ENCODE results near the gene SMIM15. TPM values are rescaled to one million over a fixed set of nuclear protein-coding genes. Genes with fewer than 3 reads are reported as not detected.

The SMIM15 gene
- total and polyA plus RNA-seq, 2 experiments from 2014 or later = 55.0 to 65.8 TPM

- H3K79me2 ChIP-seq = peaks cover 56% of the 10 kb centered on the region
- peaks cover 13% of the 10 kb centered on the region for H3K4me1 ChIP-seq (ENCODE audit: insufficient read depth)
These were observed 3.2 kb downstream of the SMIM15 start for GRCh38 chr5:61159070-61159469.

GRCh38 chr5:61151893-61152292 is 10.4 kb downstream of the SMIM15 start:
- no peaks in the 10 kb centered on the region for H3K36me3 ChIP-seq (replicated peaks; ENCODE audit: insufficient read depth, low read depth)
- H3K9me3 ChIP-seq (ENCODE audit: low read depth) = no peaks in the 10 kb centered on the region

More at GRCh38 chr5:61159070-61159469, 3.2 kb downstream of the SMIM15 start:
- Histone ChIP-seq H3K4me3 (no peak overlapping the region), H3K27me3 (no peaks in the 10 kb centered on the region), H2AFZ (no peak overlapping the region), H3K4me2 (no peak overlapping the region), H3K9me2 (replicated peaks; ENCODE audit: insufficient read depth) (no peaks in the 10 kb centered on the region), H3K36me3 (replicated peaks; ENCODE audit: insufficient read depth, low read depth) (no peaks in the 10 kb centered on the region), H3K9me3 (ENCODE audit: low read depth) (no peaks in the 10 kb centered on the region), H3K27ac (no peak overlapping the region), H4K20me1 (ENCODE audit: insufficient read depth, poor library complexity, severe bottlenecking) (peaks cover 3% of the 10 kb centered on the region)
- TF ChIP-seq EZH2 (IDR thresholded peaks at IDR 0.05; ENCODE audit: borderline replicate concordance) (no peak), EZH2phosphoT487 (IDR thresholded peaks at IDR 0.05; ENCODE audit: low read depth, severe bottlenecking, unreplicated experiment) (no peak), CTCF (IDR thresholded peaks at IDR 0.05; ENCODE audit: poor library complexity) (no peak)
- 97% methylated on average over 3 of the region's 3 CpGs for WGBS (ENCODE audit: low lambda C conversion rate, missing lambda C conversion rate)
- DNase-seq (ENCODE audit: low spot score) = no peak

GRCh38 chr5:61148515-61148914 is 13.8 kb downstream of the SMIM15 start:
- no peaks in the 10 kb centered on the region for H4K20me1 ChIP-seq (ENCODE audit: insufficient read depth, poor library complexity, severe bottlenecking)
- H3K9me3 ChIP-seq (ENCODE audit: low read depth) = no peaks in the 10 kb centered on the region
- H3K4me3 ChIP-seq = no peak overlapping the region
- no peak overlapping the region for H3K4me2 ChIP-seq
- H3K36me3 ChIP-seq (replicated peaks; ENCODE audit: insufficient read depth, low read depth) = no peaks in the 10 kb centered on the region
- no peak overlapping the region for H2AFZ ChIP-seq
- no peak for DNase-seq (ENCODE audit: low spot score)
- TF ChIP-seq EZH2phosphoT487 (IDR thresholded peaks at IDR 0.05; ENCODE audit: low read depth, severe bottlenecking, unreplicated experiment) = no peak
- TF ChIP-seq CTCF (IDR thresholded peaks at IDR 0.05; ENCODE audit: poor library complexity) = no peak
- no peaks in the 10 kb centered on the region for H3K79me2 ChIP-seq
- no peak overlapping the region for H3K27ac ChIP-seq
- no peaks in the 10 kb centered on the region for H3K9me2 ChIP-seq (replicated peaks; ENCODE audit: insufficient read depth)
- H3K4me1 ChIP-seq (ENCODE audit: insufficient read depth) = no peaks in the 10 kb centered on the region
- H3K27me3 ChIP-seq = no peaks in the 10 kb centered on the region

More at GRCh38 chr5:61151893-61152292, 10.4 kb downstream of the SMIM15 start:
- DNase-seq (ENCODE audit: low spot score) = no peak
- H3K79me2 ChIP-seq = no peaks in the 10 kb centered on the region
- H3K27ac ChIP-seq = no peak overlapping the region
- TF ChIP-seq EZH2 (IDR thresholded peaks at IDR 0.05; ENCODE audit: borderline replicate concordance) (no peak), EZH2phosphoT487 (IDR thresholded peaks at IDR 0.05; ENCODE audit: low read depth, severe bottlenecking, unreplicated experiment) (no peak), CTCF (IDR thresholded peaks at IDR 0.05; ENCODE audit: poor library complexity) (no peak)
- no peaks in the 10 kb centered on the region for H3K4me1 ChIP-seq (ENCODE audit: insufficient read depth)
- no peak overlapping the region for H3K4me3 ChIP-seq
- 97% methylated on average over 2 of the region's 2 CpGs for WGBS (ENCODE audit: low lambda C conversion rate, missing lambda C conversion rate)
- no peak overlapping the region for H2AFZ ChIP-seq
- no peaks in the 10 kb centered on the region for H4K20me1 ChIP-seq (ENCODE audit: insufficient read depth, poor library complexity, severe bottlenecking)
- no peak overlapping the region for H3K4me2 ChIP-seq
- H3K27me3 ChIP-seq = no peaks in the 10 kb centered on the region
- H3K9me2 ChIP-seq (replicated peaks; ENCODE audit: insufficient read depth) = no peaks in the 10 kb centered on the region

- no peaks in the 10 kb centered on the region for H3K79me2 ChIP-seq
- no peak overlapping the region for H3K4me2 ChIP-seq
- no peak overlapping the region for H3K27ac ChIP-seq
- TF ChIP-seq EZH2phosphoT487 (IDR thresholded peaks at IDR 0.05; ENCODE audit: low read depth, severe bottlenecking, unreplicated experiment) (no peak), EZH2 (IDR thresholded peaks at IDR 0.05; ENCODE audit: borderline replicate concordance) (no peak), CTCF (IDR thresholded peaks at IDR 0.05; ENCODE audit: poor library complexity) (no peak)
- H3K9me2 ChIP-seq (replicated peaks; ENCODE audit: insufficient read depth) = no peaks in the 10 kb centered on the region
- H3K27me3 ChIP-seq = no peaks in the 10 kb centered on the region
- H3K36me3 ChIP-seq (replicated peaks; ENCODE audit: insufficient read depth, low read depth) = no peaks in the 10 kb centered on the region
- H3K4me3 ChIP-seq = no peak overlapping the region
- DNase-seq (ENCODE audit: low spot score) = no peak
- H3K9me3 ChIP-seq (ENCODE audit: low read depth) = no peaks in the 10 kb centered on the region
- WGBS (ENCODE audit: low lambda C conversion rate, missing lambda C conversion rate) = 89% methylated on average over 3 of the region's 3 CpGs
- H2AFZ ChIP-seq = no peak overlapping the region
- H4K20me1 ChIP-seq (ENCODE audit: insufficient read depth, poor library complexity, severe bottlenecking) = no peaks in the 10 kb centered on the region
- no peaks in the 10 kb centered on the region for H3K4me1 ChIP-seq (ENCODE audit: insufficient read depth)
These were observed 19.5 kb downstream of the SMIM15 start for GRCh38 chr5:61142811-61143210.

All from hepatocyte (in vitro differentiated cells).